CD4-positive, alpha-beta T cell (primary cell): Measurements from ENCODE around the gene TTLL11. TPM values are rescaled to one million over a fixed set of nuclear protein-coding genes. Genes with fewer than 3 reads are reported as not detected.

Source experiments
- ATAC-seq: fragments of 200-7000 bp; cut with Tn5 transposase; one replicate; pipeline ENCODE4 v1.10.0; 2022; ENCODE audit warnings: mild to moderate bottlenecking; ENCODE audit not compliant: poor library complexity
- CTCF ChIA-PET: fragments of 350-600 bp; sonication (Branson Sonifier 250); formaldehyde crosslinking; loops from one replicate; lab custom pipeline; 2021; ENCODE audit warnings: antibody characterized with exemption, inconsistent platforms; lab: Charles Lee
- POLR2A ChIA-PET: fragments of 350-600 bp; sonication (Branson Sonifier 250); formaldehyde crosslinking; loops from one replicate; lab custom pipeline; 2021; ENCODE audit warnings: antibody characterized with exemption, inconsistent platforms; lab: Charles Lee
- DNase-seq, 14 experiments: peaks; one replicate each; pipeline ENCODE4 v3.0.0-alpha.2; 2013 to 2020; ENCODE audit warnings: mixed read lengths in 2 of 14
- H3K27ac ChIP-seq, 2 donors: one replicate each; pipeline versions ENCODE4 v1.5.1 to v1.7.0; 2013; ENCODE audit warnings: low read length in 2 of 2, low read depth in 1 of 2, mild to moderate bottlenecking in 1 of 2
- H3K27me3 ChIP-seq, 2 experiments: 1 replicate in 1 of 2; 2 replicates in 1 of 2; pipeline versions ENCODE4 v1.6.1 to v1.7.0; 2013; ENCODE audit warnings: low read length in 2 of 2, control low read depth in 1 of 2, mild to moderate bottlenecking in 1 of 2, moderate library complexity in 1 of 2; ENCODE audit not compliant: insufficient read depth in 2 of 2, control insufficient read depth in 1 of 2
- H3K36me3 ChIP-seq: one replicate; pipeline ENCODE4 v1.6.1; 2013; ENCODE audit warnings: low read length, control low read depth; ENCODE audit not compliant: insufficient read depth
- H3K4me1 ChIP-seq: one replicate; pipeline ENCODE4 v1.6.1; 2013; ENCODE audit warnings: low read length, control low read depth; ENCODE audit not compliant: insufficient read depth
- H3K4me3 ChIP-seq: one replicate; pipeline ENCODE4 v1.5.1; 2013; ENCODE audit warnings: mild to moderate bottlenecking, low read length, moderate library complexity
- H3K9me3 ChIP-seq, 2 experiments: 1 replicate in 1 of 2; 2 replicates in 1 of 2; pipeline versions ENCODE4 v1.6.1 to v1.7.0; 2013; ENCODE audit warnings: low read length in 2 of 2, mild to moderate bottlenecking in 2 of 2, control low read depth in 1 of 2, moderate library complexity in 1 of 2; ENCODE audit not compliant: control insufficient read depth in 1 of 2, insufficient read depth in 1 of 2
- H3K27ac Mint-ChIP-seq: one replicate; pipeline ENCODE4 v1.8.0; 2020; ENCODE audit warnings: mixed read lengths
- H3K27me3 Mint-ChIP-seq: one replicate; pipeline ENCODE4 v1.8.0; 2021; ENCODE audit warnings: mixed read lengths
- H3K36me3 Mint-ChIP-seq: one replicate; pipeline ENCODE4 v1.8.0; 2021; ENCODE audit warnings: low read depth, mixed read lengths
- H3K4me1 Mint-ChIP-seq: one replicate; pipeline ENCODE4 v1.8.0; 2021; ENCODE audit warnings: low read depth, mixed read lengths
- H3K4me3 Mint-ChIP-seq: one replicate; pipeline ENCODE4 v1.8.0; 2020; ENCODE audit warnings: mild to moderate bottlenecking, mixed read lengths
- H3K9me3 Mint-ChIP-seq: one replicate; pipeline ENCODE4 v1.8.0; 2020; ENCODE audit warnings: mixed read lengths
- intact Hi-C, 2 experiments: fragments of 100-400 bp; cut with DNase I in 1 of 2; cut with micrococcal nuclease in 1 of 2; formaldehyde crosslinking; loops; one replicate each; pipeline versions ENCODE4 v1.15.1 to v1.9.0; 2023 to 2025; cut with DNase I, micrococcal nuclease
- total RNA-seq, 174 experiments: library from RNA in 2 of 174; stranded (reverse) in 2 of 174; gene quantifications; one replicate each; pipeline ENCODE4 v1.2.3 and lab custom pipeline; 2021 to 2026
- TF ChIP-seq, protein P1 (sequence below): fragments of 200-600 bp; IDR thresholded peaks from one replicate; pipeline ENCODE4 v1.8.0; 2022; ENCODE audit warnings: antibody characterized with exemption, mild to moderate bottlenecking

The TTLL11 gene
- total RNA-seq, 2 experiments from 2014 or later = 1.6 to 2.3 TPM

DNA sequence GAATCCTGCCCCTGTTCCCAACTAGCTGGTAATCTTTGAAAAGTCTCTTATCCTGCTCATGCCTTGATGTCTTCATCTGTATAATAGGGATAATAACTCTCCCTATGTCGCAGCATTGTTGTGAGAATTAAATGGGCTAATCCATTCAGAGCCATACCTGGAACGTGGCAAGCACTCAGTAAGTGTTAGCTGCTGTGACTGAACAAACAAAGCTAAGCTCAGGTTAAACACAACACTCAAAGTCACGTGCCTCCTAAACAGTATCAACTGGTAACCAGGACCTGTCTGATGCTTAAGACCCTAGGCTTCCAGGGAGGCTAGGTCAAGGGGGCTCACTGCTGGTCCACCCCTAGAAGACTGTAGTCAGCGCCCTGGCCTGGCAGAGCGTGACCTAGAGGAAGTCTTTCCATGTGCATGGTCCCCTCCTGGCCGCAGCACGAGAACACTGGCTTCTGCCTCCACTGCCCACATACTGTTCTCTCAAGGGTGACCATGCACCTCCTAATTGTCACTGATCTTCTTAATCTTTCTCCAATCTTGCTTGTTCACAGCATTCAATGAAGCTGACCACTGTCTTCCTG, 211.1 kb downstream of the TTLL11 start:
- Histone ChIP-seq H3K9me3 (peaks cover 0 to 4% of the 10 kb centered on the region in 2 experiments), H3K36me3 (no peaks in the 10 kb centered on the region), H3K4me1 (no peaks in the 10 kb centered on the region), H3K27me3 (peaks cover 0 to 2% of the 10 kb centered on the region in 2 experiments), H3K27ac (no peak overlapping the region), H3K4me3 (no peak overlapping the region)
- Mint-ChIP-seq H3K27ac (no peak overlapping the region), H3K4me1 (no peaks in the 10 kb centered on the region), H3K27me3 (no peaks in the 10 kb centered on the region), H3K4me3 (no peak overlapping the region), H3K9me3 (no peaks in the 10 kb centered on the region), H3K36me3 (no peaks in the 10 kb centered on the region)
- ATAC-seq (no peak), DNase-seq (no peak)
- intact Hi-C loops = no loop called here
- POLR2A ChIA-PET = no interaction called here
- TF ChIP-seq, protein P1, sequence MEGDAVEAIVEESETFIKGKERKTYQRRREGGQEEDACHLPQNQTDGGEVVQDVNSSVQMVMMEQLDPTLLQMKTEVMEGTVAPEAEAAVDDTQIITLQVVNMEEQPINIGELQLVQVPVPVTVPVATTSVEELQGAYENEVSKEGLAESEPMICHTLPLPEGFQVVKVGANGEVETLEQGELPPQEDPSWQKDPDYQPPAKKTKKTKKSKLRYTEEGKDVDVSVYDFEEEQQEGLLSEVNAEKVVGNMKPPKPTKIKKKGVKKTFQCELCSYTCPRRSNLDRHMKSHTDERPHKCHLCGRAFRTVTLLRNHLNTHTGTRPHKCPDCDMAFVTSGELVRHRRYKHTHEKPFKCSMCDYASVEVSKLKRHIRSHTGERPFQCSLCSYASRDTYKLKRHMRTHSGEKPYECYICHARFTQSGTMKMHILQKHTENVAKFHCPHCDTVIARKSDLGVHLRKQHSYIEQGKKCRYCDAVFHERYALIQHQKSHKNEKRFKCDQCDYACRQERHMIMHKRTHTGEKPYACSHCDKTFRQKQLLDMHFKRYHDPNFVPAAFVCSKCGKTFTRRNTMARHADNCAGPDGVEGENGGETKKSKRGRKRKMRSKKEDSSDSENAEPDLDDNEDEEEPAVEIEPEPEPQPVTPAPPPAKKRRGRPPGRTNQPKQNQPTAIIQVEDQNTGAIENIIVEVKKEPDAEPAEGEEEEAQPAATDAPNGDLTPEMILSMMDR = no peak
- CTCF ChIA-PET = no interaction called here

DNA sequence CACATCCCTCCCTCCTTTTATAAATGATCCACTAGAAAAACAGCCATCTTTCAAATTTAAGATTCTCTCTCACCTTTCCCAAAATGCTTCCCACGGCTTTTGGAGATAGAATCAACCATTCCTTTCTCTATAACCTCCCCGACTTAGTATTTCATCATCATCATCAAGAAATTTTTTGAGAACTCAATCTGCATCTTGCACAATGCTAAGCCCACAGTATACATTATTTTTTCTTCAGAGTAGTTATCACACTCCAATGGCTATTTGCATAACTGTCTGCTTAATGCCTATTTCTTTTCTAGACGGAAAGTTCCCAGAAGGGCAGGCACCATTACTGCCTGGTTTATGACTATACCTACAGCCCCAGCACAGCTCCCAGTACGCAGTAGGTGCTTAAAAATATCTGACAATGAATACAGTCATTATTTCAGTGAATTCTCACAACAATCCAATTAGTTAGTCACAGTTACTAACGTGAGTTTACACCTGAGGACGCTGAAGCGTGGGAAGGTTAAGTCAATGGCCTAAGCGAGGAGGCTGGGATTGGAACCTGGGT, 212.7 kb downstream of the TTLL11 start:
- TF ChIP-seq, protein P1 = no peak
- Histone ChIP-seq H3K4me3 (no peak overlapping the region), H3K4me1 (no peaks in the 10 kb centered on the region), H3K9me3 (peaks cover 0 to 4% of the 10 kb centered on the region in 2 experiments), H3K27ac (no peak overlapping the region), H3K27me3 (peaks cover 0 to 2% of the 10 kb centered on the region in 2 experiments), H3K36me3 (no peaks in the 10 kb centered on the region)
- POLR2A ChIA-PET = no interaction called here
- Mint-ChIP-seq H3K27ac (no peak overlapping the region), H3K9me3 (no peaks in the 10 kb centered on the region), H3K36me3 (no peaks in the 10 kb centered on the region), H3K4me3 (no peak overlapping the region), H3K27me3 (no peaks in the 10 kb centered on the region), H3K4me1 (no peaks in the 10 kb centered on the region)
- no peak for ATAC-seq
- intact Hi-C loops = no loop called here
- no peak for DNase-seq
- CTCF ChIA-PET = no interaction called here

DNA sequence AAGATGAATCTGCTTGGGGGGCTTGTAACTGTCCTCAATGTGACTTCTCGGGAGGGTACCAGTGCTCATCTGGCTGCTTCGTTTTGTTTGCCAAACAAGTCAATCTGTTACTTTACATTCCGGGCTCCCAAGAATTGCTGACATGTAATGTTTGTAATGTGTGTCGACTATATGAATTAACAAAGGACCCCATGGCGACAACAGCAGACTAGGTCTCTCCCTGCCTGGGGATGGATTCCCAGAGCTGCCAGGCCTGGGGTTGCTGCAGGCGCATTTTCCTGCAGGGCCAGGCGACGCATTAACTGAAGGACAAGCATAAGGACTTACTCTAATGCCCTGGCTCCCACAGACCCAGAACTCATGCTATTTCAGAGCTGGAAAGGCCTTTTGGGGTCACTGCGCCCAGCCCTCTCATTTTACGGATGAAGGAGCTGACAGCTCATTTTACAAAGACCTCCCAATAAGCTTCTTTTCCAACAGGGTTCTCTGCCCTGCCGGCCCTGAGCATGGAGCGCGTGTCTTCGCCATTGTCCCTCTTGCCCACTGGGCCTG, 214.8 kb downstream of the TTLL11 start:
- no peaks in the 10 kb centered on the region for H3K9me3 Mint-ChIP-seq
- no peak overlapping the region for H3K4me3 Mint-ChIP-seq
- Histone ChIP-seq H3K4me1 (no peaks in the 10 kb centered on the region), H3K27me3 (peaks cover 0 to 2% of the 10 kb centered on the region in 2 experiments), H3K36me3 (no peaks in the 10 kb centered on the region), H3K27ac (no peak overlapping the region), H3K4me3 (no peak overlapping the region), H3K9me3 (peaks cover 0 to 4% of the 10 kb centered on the region in 2 experiments)
- POLR2A ChIA-PET = no interaction called here
- no peaks in the 10 kb centered on the region for H3K27me3 Mint-ChIP-seq
- CTCF ChIA-PET = no interaction called here
- ATAC-seq (no peak), DNase-seq (no peak)
- H3K4me1 Mint-ChIP-seq = no peaks in the 10 kb centered on the region
- H3K27ac Mint-ChIP-seq = no peak overlapping the region
- intact Hi-C loops = no loop called here
- H3K36me3 Mint-ChIP-seq = no peaks in the 10 kb centered on the region
- TF ChIP-seq, protein P1 = no peak
